ENCODE measurements around the gene TRMT1L.
A peak's percentile ranks its signal among the peaks of the same experiment; 100 is the strongest.
"Not testable (repeated sequence)": the region's sequence is repeated elsewhere in the genome, so short reads cannot be mapped to it uniquely, and the experiment has no call there.

Gene TRMT1L

GRCh38 chr1:185156854-185157598 lies at the start of gene TRMT1L, which contains the start of gene SWT1:
Gene TRMT1L (minus strand): TSS chr1:185156953. CDS start chr1:185156712, 241 bp downstream.
Gene SWT1 (plus strand): TSS chr1:185157167. CDS start chr1:185160842, 3,675 bp downstream.
- no peak for TF ChIP-seq ZNF274 (IDR thresholded peaks at IDR 0.05; ENCODE audit: low read depth, low read length)
- peak within 1 kb of the TSS; percentile 98 for H3K4me3 ChIP-seq (ENCODE audit: low read length)

- TF ChIP-seq ZNF274 (IDR thresholded peaks at IDR 0.05; ENCODE audit: low read depth, low read length), result no peak
- H3K4me3 ChIP-seq (ENCODE audit: low read length), result no peak overlapping the region
Observed at GRCh38 chr1:185200889-185201288, 44.1 kb upstream of the TRMT1L start.

- H3K4me3 ChIP-seq (ENCODE audit: low read length), result not testable (repeated sequence)
Observed at GRCh38 chr1:185198712-185199111, 42.0 kb upstream of the TRMT1L start.

- TF ChIP-seq ZNF274 (IDR thresholded peaks at IDR 0.05; ENCODE audit: low read depth, low read length), result no peak
- no peak overlapping the region for H3K4me3 ChIP-seq (ENCODE audit: low read length)
Observed at GRCh38 chr1:185193756-185194155, 37.0 kb upstream of the TRMT1L start.

- H3K4me3 ChIP-seq (ENCODE audit: low read length), result no peak overlapping the region
- TF ChIP-seq ZNF274 (IDR thresholded peaks at IDR 0.05; ENCODE audit: low read depth, low read length), result no peak
Observed at GRCh38 chr1:185170291-185170848, 13.6 kb upstream of the TRMT1L start.

- no peak overlapping the region for H3K4me3 ChIP-seq (ENCODE audit: low read length)
- no peak for TF ChIP-seq ZNF274 (IDR thresholded peaks at IDR 0.05; ENCODE audit: low read depth, low read length)
Observed at GRCh38 chr1:185166106-185166505, 9.4 kb upstream of the TRMT1L start.

- no peak overlapping the region for H3K4me3 ChIP-seq (ENCODE audit: low read length)
- no peak for TF ChIP-seq ZNF274 (IDR thresholded peaks at IDR 0.05; ENCODE audit: low read depth, low read length)
Observed at GRCh38 chr1:185162491-185162890, 5.7 kb upstream of the TRMT1L start.

GRCh38 chr1:185159966-185160365 lies 3.2 kb upstream of the TRMT1L start:
- H3K4me3 ChIP-seq (ENCODE audit: low read length), result no peak overlapping the region
- TF ChIP-seq ZNF274 (IDR thresholded peaks at IDR 0.05; ENCODE audit: low read depth, low read length), result no peak

GRCh38 chr1:185158800-185159199 lies 2.0 kb upstream of the TRMT1L start:
- no peak for TF ChIP-seq ZNF274 (IDR thresholded peaks at IDR 0.05; ENCODE audit: low read depth, low read length)
- no peak overlapping the region for H3K4me3 ChIP-seq (ENCODE audit: low read length)

GRCh38 chr1:185157599-185158412 lies 1.1 kb upstream of the TRMT1L start:
- TF ChIP-seq ZNF274 (IDR thresholded peaks at IDR 0.05; ENCODE audit: low read depth, low read length), result no peak

GRCh38 chr1:185156288-185156853 lies 382 bp downstream of the TRMT1L start:
- no peak for TF ChIP-seq ZNF274 (IDR thresholded peaks at IDR 0.05; ENCODE audit: low read depth, low read length)

More at GRCh38 chr1:185157599-185158412, 1.1 kb upstream of the TRMT1L start:
- peak overlapping the region; percentile 96 for H3K4me3 ChIP-seq (ENCODE audit: low read length)

GRCh38 chr1:185155600-185156287 lies 1.0 kb downstream of the TRMT1L start:
- H3K4me3 ChIP-seq (ENCODE audit: low read length), result peak overlapping the region; percentile 98
- no peak for TF ChIP-seq ZNF274 (IDR thresholded peaks at IDR 0.05; ENCODE audit: low read depth, low read length)

More at GRCh38 chr1:185156288-185156853, 382 bp downstream of the TRMT1L start:
- peak overlapping the region; percentile 98 for H3K4me3 ChIP-seq (ENCODE audit: low read length)

- H3K4me3 ChIP-seq (ENCODE audit: low read length), result peak overlapping the region; percentile 98
Observed at GRCh38 chr1:185154912-185155513, 1.7 kb downstream of the TRMT1L start.

More at GRCh38 chr1:185154912-185155513, 1.7 kb downstream of the TRMT1L start:
- no peak for TF ChIP-seq ZNF274 (IDR thresholded peaks at IDR 0.05; ENCODE audit: low read depth, low read length)
